GM12878 (cell line): ENCODE measurements around the gene DIS3L. TPM values are rescaled to one million over a fixed set of nuclear protein-coding genes. Genes with fewer than 3 reads are reported as not detected.

Experiments used
- ATAC-seq: fragments of 200-7000 bp; cut with Tn5 transposase; 3 replicates; pipeline ENCODE4 v1.9.1; 2020; ENCODE audit warnings: mild to moderate bottlenecking, moderate library complexity
- BruUV-seq: library from RNA; stranded (reverse); fragments of 400-500 nt; replicated peaks from 2 replicates; lab custom pipeline; 2021; lab: Mats Ljungman, UMichigan
- CTCF ChIA-PET: fragments of 300-600 bp; sonication (Branson Sonifier 250); formaldehyde crosslinking; extraction: SDS; loops from one replicate; lab custom pipeline; 2021; ENCODE audit warnings: inconsistent platforms; lab: Yijun Ruan, JAX
- POLR2A ChIA-PET: fragments of 350-600 bp; formaldehyde crosslinking; extraction: SDS; loops from one replicate; lab custom pipeline; 2021; ENCODE audit warnings: inconsistent platforms; lab: Charles Lee
- RAD21 ChIA-PET: fragments of 300-600 bp; sonication (Branson Sonifier 250); formaldehyde crosslinking; loops from one replicate; lab custom pipeline; 2023; ENCODE audit warnings: antibody characterized with exemption; ENCODE audit not compliant: unreplicated experiment; lab: Charles Lee
- SMC1A ChIA-PET: fragments of 300-600 bp; sonication (Branson Sonifier 250); formaldehyde crosslinking; loops from one replicate; lab custom pipeline; 2023; ENCODE audit not compliant: unreplicated experiment, uncharacterized antibody; lab: Charles Lee
- DNase-seq: peaks from one replicate; pipeline ENCODE4 v3.0.0-alpha.2; 2011; ENCODE audit warnings: low read depth, low spot score
- FAIRE-seq: peaks from 3 replicates; lab custom pipeline; 2011; peaks lifted over from hg19 to GRCh38; lab: Jason Lieb, UNC
- H2AFZ ChIP-seq: 2 replicates; pipeline ENCODE4 v1.6.0; 2011; ENCODE audit warnings: low read depth, low read length, control low read depth; ENCODE audit not compliant: control insufficient read depth
- H3K27ac ChIP-seq: 2 replicates; pipeline ENCODE4 v1.5.1; 2011; ENCODE audit warnings: control low read depth; ENCODE audit not compliant: control insufficient read depth, insufficient read depth
- H3K27me3 ChIP-seq, 2 experiments: replicated peaks in 1 of 2; 2 replicates each; pipeline versions ENCODE4 v1.6.0 to v1.6.1; 2011; ENCODE audit warnings: low read length in 1 of 2; ENCODE audit not compliant: control insufficient read depth in 2 of 2, insufficient read depth in 2 of 2
- H3K36me3 ChIP-seq, 2 experiments: 2 replicates each; pipeline ENCODE4 v1.5.1; 2011; ENCODE audit warnings: low read length in 1 of 2; ENCODE audit not compliant: control insufficient read depth in 2 of 2, insufficient read depth in 2 of 2
- H3K4me1 ChIP-seq: 2 replicates; pipeline ENCODE4 v1.6.1; 2011; ENCODE audit warnings: mild to moderate bottlenecking, low read length, moderate library complexity, mixed read lengths; ENCODE audit not compliant: control insufficient read depth, insufficient read depth
- H3K4me2 ChIP-seq: 2 replicates; pipeline ENCODE4 v1.6.0; 2011; ENCODE audit warnings: control low read depth; ENCODE audit not compliant: control insufficient read depth, insufficient read depth
- H3K4me3 ChIP-seq: fragments of 200-600 bp; sonication (generic); 2 replicates; pipeline ENCODE4 v1.5.1; 2016
- H3K79me2 ChIP-seq: 2 replicates; pipeline ENCODE4 v1.6.0; 2011; ENCODE audit warnings: low read length; ENCODE audit not compliant: control insufficient read depth, insufficient read depth
- H3K9ac ChIP-seq: 2 replicates; pipeline ENCODE4 v1.8.0; 2011; ENCODE audit warnings: low read length, control low read depth, mixed read lengths; ENCODE audit not compliant: control insufficient read depth, insufficient read depth
- H3K9me3 ChIP-seq: replicated peaks from 3 replicates; pipeline ENCODE4 v1.5.1; 2011; ENCODE audit warnings: mild to moderate bottlenecking, low read length; ENCODE audit not compliant: control insufficient read depth, insufficient read depth
- H4K20me1 ChIP-seq: 2 replicates; pipeline ENCODE4 v1.6.0; 2011; ENCODE audit not compliant: control insufficient read depth, insufficient read depth
- IKZF2 ChIP-seq, 2 experiments: fragments of 450-650 bp; IDR thresholded peaks; 2 replicates each; pipeline ENCODE4 v1.6.1; 2017; ENCODE audit warnings: mild to moderate bottlenecking in 2 of 2, moderate library complexity in 2 of 2
- NBN ChIP-seq: fragments of 450-650 bp; IDR thresholded peaks from 2 replicates; pipeline ENCODE4 v1.6.1; 2016
- NFYA ChIP-seq: IDR thresholded peaks from 2 replicates; pipeline ENCODE4 v1.6.1; 2011; ENCODE audit warnings: low read depth, mild to moderate bottlenecking, low read length, improper control_type of control experiment, borderline replicate concordance
- PAX5 ChIP-seq: IDR thresholded peaks from 2 replicates; pipeline ENCODE4 v1.6.1; 2011; ENCODE audit warnings: low read depth, low read length, borderline replicate concordance
- RBBP5 ChIP-seq: fragments of 200-600 bp; sonication (generic); conservative IDR thresholded peaks from 2 replicates; pipeline ENCODE4 v1.6.1; 2016
- SRF ChIP-seq, 2 experiments: IDR thresholded peaks; 2 replicates each; pipeline ENCODE4 v1.6.1; 2011; ENCODE audit warnings: low read depth in 2 of 2, low read length in 2 of 2, mild to moderate bottlenecking in 1 of 2, moderate library complexity in 1 of 2
- SUZ12 ChIP-seq: fragments of 200-600 bp; sonication (generic); IDR thresholded peaks from one replicate; pipeline ENCODE4 v1.6.1; 2018; ENCODE audit warnings: antibody characterized with exemption, mild to moderate bottlenecking; ENCODE audit not compliant: unreplicated experiment
- YBX1 ChIP-seq: fragments of 450-650 bp; IDR thresholded peaks from 2 replicates; pipeline ENCODE4 v1.6.1; 2016; ENCODE audit warnings: antibody characterized with exemption
- ZNF622 ChIP-seq: fragments of 450-650 bp; IDR thresholded peaks from 2 replicates; pipeline ENCODE4 v1.6.1; 2017; ENCODE audit warnings: mild to moderate bottlenecking, inconsistent platforms
- WGBS: methylation state at CpG from one replicate; pipeline ENCODE4 v1.1.6; 2016; ENCODE audit warnings: low lambda C conversion rate; ENCODE audit not compliant: insufficient replicate concordance, insufficient coverage; ENCODE audit errors: missing lambda C conversion rate; 5-methylcytosine and 5-hydroxymethylcytosine counted together
- in situ Hi-C: fragments of 300-500 bp; cut with MboI; formaldehyde crosslinking; loops from 9 replicates; pipeline ENCODE4 v1.14.3; 2018; ENCODE audit warnings: mixed read lengths
- intact Hi-C: fragments of 100-400 bp; cut with micrococcal nuclease; formaldehyde crosslinking; loops from one replicate; pipeline ENCODE4 v1.14.2; 2022; ENCODE audit not compliant: unreplicated experiment
- polyA plus RNA-seq, 11 experiments: library from polyadenylated mRNA; depleted of rRNA in 4 of 11; unstranded in 6 of 11; stranded (reverse) in 5 of 11; fragments of >200 nt; fragmentation: Nextera tagmentation in 4 of 11; fragmentation: Illumina TruSeq in 1 of 11; extraction: Ambion mirVana in 4 of 11; extraction: Trizol in 1 of 11; gene quantifications; 1 replicate in 1 of 11; 2 replicates in 10 of 11; pipeline versions ENCODE4 v1.2.1 to v1.2.3, GENCODE V29; 2011 to 2016; ENCODE audit warnings: inconsistent platforms in 2 of 11, missing spikeins in 2 of 11, low read depth in 1 of 11
- total RNA-seq, 4 experiments: library from RNA; depleted of rRNA in 3 of 4; stranded (reverse); fragments of >200 nt in 3 of 4; fragmentation: Illumina TruSeq in 1 of 4; extraction: Trizol in 1 of 4; gene quantifications; 2 replicates each; pipeline versions ENCODE4 v1.2.1 to v1.2.3, GENCODE V29; 2013 to 2021
- TF ChIP-seq, protein P1 (sequence below): IDR thresholded peaks from 2 replicates; pipeline ENCODE4 v1.6.1; 2012; ENCODE audit warnings: low read depth, low read length, improper control_type of control experiment
- TF ChIP-seq, protein P2 (sequence below): fragments of 450-650 bp; formaldehyde crosslinking; IDR thresholded peaks from 2 replicates; pipeline ENCODE4 v1.4.0; 2020; ENCODE audit warnings: mild to moderate bottlenecking, moderate library complexity
- TF ChIP-seq, protein P3 (sequence below): fragments of 450-650 bp; formaldehyde crosslinking; IDR thresholded peaks from 2 replicates; pipeline ENCODE4 v1.4.0; 2022; ENCODE audit warnings: mild to moderate bottlenecking, moderate library complexity
- TF ChIP-seq, protein P4 (sequence below): IDR thresholded peaks from 2 replicates; pipeline ENCODE4 v1.6.1; 2011; ENCODE audit warnings: borderline replicate concordance, low read depth, mild to moderate bottlenecking, moderate library complexity, mixed read lengths, low read length; ENCODE audit not compliant: insufficient read depth; ENCODE audit errors: extremely low read length

Gene DIS3L
- total and polyA plus RNA-seq, 10 of the 15 experiments (the other 5 are each of a cell fraction or from before 2014, with no cell fraction given), result 7.6 to 33.7 (median 25.5) TPM

DNA sequence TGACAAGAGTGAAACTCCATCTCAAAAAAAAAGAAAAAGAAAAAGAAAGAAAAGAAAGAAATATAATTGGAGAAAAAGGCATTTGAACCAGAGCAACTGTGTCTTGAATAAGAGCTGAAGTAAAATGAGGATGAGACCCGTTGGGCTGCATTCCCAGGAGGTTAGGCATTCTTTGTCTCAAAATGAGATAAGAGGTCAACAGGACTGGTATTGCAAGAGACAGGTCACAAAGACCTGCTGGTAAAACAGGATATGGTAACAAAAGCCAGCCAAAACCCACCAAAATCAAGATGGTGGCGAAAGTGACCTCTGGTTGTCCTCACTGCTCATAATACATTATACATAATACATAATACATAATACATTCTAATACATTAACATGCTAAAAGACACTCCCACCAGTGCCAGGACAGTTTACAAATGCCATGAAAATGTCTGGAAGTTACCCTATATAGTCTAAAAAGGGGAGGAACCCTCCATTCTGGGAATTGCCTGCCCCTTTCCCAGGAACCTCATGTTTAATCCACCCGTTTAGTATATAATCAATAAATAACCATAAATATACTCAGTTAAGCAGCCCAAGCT is 71.7 kb downstream of the DIS3L start:
- ATAC-seq (no peak), DNase-seq (no peak), FAIRE-seq (no peak)
- no peak overlapping the region for H3K4me2 ChIP-seq
- 67% methylated on average over 3 of the region's 3 CpGs for WGBS
- H3K27me3 ChIP-seq, result no peaks in the 10 kb centered on the region
- ChIA-PET RAD21 (interaction anchor here (0.9 kb wide), 1 partner anchor 10 kb away, joined by 4 read pairs; no protein-coding TSS in a partner anchor), SMC1A (no interaction called here), POLR2A (no interaction called here), CTCF (interaction anchor here (0.7 kb wide), 1 partner anchor 40 kb away, joined by 5 read pairs; no protein-coding TSS in a partner anchor)
- H3K27ac ChIP-seq, result no peak overlapping the region
- H3K36me3 ChIP-seq, result no peaks in the 10 kb centered on the region
- H3K4me1 ChIP-seq, result peaks cover 6% of the 10 kb centered on the region
- no peaks in the 10 kb centered on the region for H3K79me2 ChIP-seq
- intact Hi-C loops, result no loop called here
- no peaks in the 10 kb centered on the region for H3K9me3 ChIP-seq
- H3K9ac ChIP-seq, result no peak overlapping the region
- no peak overlapping the region for H3K4me3 ChIP-seq
- H2AFZ ChIP-seq, result no peak overlapping the region
- no peaks in the 10 kb centered on the region for H4K20me1 ChIP-seq
- in situ Hi-C loops, result no loop called here
- no TSS peak for BruUV-seq
- TF ChIP-seq ZNF622 (no peak), PAX5 (no peak), SUZ12 (no peak), NFYA (no peak), IKZF2 (IDR thresholded peaks at IDR 0.05) (no peak), RBBP5 (no peak), NBN (no peak), YBX1 (no peak), SRF (IDR thresholded peaks at IDR 0.05; ENCODE audit: low read depth in 2 of 2, low read length in 2 of 2) (no peak)
- TF ChIP-seq, protein P1, sequence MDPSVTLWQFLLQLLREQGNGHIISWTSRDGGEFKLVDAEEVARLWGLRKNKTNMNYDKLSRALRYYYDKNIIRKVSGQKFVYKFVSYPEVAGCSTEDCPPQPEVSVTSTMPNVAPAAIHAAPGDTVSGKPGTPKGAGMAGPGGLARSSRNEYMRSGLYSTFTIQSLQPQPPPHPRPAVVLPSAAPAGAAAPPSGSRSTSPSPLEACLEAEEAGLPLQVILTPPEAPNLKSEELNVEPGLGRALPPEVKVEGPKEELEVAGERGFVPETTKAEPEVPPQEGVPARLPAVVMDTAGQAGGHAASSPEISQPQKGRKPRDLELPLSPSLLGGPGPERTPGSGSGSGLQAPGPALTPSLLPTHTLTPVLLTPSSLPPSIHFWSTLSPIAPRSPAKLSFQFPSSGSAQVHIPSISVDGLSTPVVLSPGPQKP, result no peak
- TF ChIP-seq, protein P2, sequence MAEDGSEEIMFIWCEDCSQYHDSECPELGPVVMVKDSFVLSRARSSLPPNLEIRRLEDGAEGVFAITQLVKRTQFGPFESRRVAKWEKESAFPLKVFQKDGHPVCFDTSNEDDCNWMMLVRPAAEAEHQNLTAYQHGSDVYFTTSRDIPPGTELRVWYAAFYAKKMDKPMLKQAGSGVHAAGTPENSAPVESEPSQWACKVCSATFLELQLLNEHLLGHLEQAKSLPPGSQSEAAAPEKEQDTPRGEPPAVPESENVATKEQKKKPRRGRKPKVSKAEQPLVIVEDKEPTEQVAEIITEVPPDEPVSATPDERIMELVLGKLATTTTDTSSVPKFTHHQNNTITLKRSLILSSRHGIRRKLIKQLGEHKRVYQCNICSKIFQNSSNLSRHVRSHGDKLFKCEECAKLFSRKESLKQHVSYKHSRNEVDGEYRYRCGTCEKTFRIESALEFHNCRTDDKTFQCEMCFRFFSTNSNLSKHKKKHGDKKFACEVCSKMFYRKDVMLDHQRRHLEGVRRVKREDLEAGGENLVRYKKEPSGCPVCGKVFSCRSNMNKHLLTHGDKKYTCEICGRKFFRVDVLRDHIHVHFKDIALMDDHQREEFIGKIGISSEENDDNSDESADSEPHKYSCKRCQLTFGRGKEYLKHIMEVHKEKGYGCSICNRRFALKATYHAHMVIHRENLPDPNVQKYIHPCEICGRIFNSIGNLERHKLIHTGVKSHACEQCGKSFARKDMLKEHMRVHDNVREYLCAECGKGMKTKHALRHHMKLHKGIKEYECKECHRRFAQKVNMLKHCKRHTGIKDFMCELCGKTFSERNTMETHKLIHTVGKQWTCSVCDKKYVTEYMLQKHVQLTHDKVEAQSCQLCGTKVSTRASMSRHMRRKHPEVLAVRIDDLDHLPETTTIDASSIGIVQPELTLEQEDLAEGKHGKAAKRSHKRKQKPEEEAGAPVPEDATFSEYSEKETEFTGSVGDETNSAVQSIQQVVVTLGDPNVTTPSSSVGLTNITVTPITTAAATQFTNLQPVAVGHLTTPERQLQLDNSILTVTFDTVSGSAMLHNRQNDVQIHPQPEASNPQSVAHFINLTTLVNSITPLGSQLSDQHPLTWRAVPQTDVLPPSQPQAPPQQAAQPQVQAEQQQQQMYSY, result no peak
- TF ChIP-seq, protein P3, sequence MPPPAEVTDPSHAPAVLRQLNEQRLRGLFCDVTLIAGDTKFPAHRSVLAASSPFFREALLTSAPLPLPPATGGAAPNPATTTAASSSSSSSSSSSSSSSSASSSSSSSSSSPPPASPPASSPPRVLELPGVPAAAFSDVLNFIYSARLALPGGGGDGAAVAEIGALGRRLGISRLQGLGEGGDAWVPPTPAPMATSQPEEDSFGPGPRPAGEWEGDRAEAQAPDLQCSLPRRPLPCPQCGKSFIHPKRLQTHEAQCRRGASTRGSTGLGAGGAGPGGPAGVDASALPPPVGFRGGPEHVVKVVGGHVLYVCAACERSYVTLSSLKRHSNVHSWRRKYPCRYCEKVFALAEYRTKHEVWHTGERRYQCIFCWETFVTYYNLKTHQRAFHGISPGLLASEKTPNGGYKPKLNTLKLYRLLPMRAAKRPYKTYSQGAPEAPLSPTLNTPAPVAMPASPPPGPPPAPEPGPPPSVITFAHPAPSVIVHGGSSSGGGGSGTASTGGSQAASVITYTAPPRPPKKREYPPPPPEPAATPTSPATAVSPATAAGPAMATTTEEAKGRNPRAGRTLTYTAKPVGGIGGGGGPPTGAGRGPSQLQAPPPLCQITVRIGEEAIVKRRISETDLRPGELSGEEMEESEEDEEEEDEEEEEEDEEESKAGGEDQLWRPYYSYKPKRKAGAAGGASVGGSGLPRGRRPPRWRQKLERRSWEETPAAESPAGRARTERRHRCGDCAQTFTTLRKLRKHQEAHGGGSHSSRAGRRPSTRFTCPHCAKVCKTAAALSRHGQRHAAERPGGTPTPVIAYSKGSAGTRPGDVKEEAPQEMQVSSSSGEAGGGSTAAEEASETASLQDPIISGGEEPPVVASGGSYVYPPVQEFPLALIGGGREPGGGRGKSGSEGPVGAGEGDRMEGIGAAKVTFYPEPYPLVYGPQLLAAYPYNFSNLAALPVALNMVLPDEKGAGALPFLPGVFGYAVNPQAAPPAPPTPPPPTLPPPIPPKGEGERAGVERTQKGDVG (CRISPR knock-in tag), result no peak
- TF ChIP-seq, protein P4, sequence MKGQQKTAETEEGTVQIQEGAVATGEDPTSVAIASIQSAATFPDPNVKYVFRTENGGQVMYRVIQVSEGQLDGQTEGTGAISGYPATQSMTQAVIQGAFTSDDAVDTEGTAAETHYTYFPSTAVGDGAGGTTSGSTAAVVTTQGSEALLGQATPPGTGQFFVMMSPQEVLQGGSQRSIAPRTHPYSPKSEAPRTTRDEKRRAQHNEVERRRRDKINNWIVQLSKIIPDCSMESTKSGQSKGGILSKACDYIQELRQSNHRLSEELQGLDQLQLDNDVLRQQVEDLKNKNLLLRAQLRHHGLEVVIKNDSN, result no peak
